Glomerular visceral epithelial cell (primary cell): Measurements from ENCODE around the gene SNRPA1.
A peak's percentile ranks its signal among the peaks of the same experiment; 100 is the strongest.

ENCODE experiments used
- DNase-seq: peaks from one replicate; pipeline ENCODE4 v3.0.0-alpha.2; 2016; ENCODE audit errors: extremely low spot score

Gene SNRPA1

DNA sequence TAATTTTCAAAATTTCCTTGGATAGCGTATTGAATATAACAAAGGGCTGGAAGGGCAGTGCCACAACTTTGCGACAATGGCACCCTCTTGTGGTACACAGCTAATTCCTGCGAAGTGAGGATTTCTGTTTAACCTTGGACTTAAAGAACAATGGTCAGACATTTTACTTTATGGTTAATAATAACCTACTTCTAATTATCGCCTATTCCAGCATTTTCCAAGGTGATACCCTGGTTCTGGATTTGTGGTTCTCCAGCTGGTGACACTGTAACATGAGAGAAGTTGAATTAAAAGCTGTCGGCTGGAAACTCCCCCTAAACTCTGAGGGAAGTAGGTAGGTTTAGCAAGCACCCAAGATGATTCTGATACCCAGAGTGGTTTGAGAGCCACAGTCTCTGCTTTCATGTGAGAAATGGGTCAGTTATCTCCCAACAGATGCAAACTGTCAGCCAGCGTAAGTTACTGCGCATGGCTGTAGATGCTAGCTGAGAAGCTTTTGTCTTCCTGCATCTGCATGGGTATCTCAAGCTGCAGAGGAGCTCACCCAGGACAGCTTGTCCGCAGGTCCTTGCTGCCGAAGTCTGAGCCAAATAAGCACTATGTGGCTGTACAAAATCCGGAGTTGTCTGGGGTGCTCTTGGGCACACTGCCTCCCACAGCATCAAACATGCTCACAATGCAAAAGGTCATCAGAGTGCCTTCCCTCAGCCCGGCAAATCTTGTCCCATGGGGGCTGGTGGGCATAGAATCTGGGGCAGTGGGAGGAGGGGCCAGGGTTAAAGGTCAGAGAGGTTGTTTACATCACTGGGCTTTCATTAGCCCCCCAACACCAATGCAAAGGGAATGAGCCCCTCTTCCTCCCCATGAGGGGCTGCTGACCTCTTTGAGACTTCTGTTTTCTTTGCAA is 36.6 kb downstream of the SNRPA1 start:
- DNase-seq: peak; percentile 73

DNA sequence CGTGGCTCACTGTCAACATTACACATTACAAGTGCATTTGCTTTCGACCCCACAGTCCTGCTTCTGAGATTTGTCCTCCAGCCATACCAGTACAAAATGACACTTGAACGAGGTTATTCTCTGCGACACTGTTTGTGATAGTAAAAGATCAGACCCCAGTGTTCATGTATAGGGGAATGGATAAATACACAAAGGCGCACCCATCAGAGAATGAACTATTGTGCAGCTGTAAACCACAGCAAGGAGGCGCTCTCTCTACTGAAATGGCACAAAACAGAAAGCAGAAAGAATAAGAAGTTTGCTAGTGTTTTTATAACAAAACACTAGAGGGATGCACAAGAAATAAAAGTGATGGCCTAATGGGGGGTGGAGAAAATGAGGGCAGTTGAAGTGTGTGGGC is 38.3 kb downstream of the SNRPA1 start:
- DNase-seq: no peak

DNA sequence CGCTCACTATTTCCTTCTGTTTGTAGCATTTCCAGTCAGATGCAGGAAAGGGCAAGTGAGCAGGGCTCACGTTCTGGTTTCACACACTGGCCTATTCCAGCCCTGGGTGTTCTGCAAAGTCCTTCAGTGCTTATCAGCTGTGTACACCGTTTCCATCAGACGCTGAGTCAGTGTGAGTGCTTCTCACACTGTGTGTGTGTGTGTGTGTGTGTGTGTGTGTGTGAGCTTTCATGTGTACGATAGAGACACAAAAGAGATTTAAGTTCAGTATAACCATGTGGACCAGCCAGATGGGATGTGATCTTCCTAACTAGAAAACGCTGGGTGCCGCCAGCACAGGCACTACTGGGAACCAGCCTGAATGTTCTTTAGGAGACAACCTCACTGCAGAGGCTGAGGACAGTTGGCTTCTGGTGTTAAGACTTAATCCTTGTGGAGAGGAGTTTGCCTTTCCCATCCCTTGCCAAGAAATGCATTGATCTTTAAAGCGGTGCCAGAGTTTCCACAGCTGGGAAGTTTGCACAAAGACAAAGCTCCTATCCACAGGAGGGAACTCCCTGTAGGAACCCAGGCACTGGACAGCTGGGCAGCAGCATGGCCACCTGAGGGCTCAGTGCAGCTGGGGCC is 39.3 kb downstream of the SNRPA1 start:
- DNase-seq: peak; percentile 13

DNA sequence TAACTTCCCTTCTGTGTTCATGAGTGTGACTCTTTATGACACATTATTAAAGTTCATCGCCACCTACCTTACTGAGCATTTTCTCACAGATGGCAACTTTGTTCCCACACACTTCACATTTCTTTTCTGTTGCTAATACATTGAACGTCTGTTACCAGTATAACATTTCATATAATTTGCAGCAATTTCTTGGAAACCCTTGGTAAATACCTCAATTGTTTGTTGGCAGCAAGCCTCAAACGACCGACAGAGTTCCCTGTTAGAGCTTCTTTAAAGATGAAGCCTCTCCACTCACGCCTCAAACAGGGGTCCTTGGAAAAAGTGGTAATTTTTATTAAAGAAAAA is 40.0 kb downstream of the SNRPA1 start:
- no peak for DNase-seq

DNA sequence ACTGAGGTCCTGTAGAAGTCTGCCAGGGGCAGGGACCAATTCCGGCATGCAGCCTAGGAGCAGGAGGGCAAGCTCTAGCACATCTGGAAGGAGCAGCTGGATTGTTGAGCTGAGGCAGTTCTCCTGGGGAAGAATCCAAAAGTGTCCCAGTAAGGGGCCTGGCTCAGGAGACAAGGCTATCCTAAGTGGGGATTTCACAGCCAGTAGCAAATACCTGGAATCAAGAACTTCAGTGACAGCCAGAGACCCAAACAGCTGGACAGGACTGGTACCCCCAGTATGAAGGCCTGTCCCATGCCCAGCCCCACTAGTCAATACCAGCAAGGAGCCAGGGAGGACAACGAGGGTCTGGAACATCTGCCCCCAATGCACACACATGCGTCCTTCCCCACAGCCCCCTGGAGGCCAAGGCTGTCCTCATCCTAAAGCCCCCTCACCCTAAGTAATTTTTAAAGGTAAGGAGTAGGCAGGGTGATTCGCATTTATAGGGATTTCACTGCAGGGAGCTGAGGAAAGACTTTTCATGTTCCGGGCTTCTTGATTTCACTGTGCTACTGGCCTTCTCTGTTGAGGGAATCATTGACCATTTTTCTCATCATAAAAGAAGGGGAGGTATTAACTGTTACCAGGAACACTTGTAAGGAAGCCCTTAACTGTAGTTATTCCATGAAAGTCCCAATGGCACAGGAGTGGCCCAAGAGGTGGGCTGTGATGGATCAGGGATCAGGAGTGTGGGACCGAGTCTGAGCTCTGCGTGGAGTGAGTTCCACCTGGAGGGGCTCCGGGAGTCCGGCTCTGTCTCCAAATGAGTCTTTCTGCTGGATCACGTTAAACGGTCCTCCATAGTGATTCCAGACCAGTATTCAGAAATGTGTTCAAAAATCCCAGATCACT is 40.6 kb downstream of the SNRPA1 start:
- no peak for DNase-seq

DNA sequence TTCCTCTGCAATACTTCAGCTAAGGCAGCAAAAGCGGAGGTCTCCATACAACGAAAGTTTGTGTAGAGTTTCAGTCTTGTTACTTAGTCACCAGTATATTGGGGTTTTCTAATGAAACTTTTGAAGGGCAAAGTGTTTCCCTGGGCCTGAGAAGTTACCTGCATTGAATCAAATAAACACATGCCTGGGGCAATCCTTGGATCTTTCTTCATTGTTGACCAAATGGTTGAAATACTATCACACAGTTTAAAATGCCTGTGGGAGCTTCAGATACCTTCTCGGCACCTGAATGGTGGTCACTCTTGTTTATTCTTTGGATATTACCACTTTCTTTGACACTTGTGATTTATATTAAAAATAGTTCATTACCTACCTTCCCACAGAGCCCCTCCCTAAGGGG is 42.2 kb downstream of the SNRPA1 start:
- DNase-seq: no peak

DNA sequence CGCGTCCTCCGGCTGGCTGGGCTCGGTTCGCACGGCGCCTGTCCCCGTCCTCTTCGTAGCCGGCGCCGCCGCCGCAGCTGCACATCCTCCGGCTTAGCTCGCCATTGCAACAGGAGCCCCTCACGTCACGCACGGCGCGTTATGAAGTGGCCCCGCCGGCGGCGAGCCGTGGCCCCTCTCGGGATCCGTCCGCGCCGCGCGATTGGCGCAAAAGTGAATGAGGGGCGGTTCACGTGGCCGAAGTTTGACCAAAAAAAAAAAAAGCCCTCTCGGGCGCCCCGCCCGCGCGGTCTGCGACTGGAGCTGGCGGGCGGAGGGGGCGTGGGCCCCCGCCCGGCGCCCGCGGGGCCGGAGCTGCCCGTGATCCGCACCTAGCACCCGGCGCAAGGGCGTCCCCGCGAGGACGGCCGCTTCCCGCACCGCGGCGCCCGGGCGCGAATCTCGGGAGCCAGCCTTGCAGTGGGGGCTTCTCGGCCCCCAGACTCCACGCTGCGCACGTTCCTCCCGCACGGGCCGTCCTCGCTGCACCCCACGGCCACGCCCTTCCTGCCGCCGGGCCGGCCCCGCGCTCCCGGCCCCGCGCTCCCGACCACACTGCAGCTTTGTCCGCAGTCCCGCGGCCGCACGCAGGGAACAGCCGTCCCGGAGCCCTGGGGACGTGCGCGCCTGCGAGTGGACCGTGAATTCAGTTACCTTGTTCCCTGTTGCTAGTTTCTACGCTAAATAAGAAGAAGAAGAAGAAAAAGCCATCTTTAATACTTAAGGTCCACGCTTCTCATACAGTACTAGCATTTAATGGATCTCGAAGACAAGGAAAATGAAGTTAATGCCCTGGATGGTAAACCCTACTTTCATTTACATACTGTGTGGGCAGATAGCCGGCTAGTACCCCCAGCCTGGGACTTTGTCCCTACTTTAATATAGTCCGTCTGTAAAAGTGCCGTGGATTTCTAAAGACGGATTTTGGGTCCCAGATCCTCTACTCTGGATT is 42.9 kb downstream of the SNRPA1 start, which contains the start of gene CHSY1:
TSS of gene CHSY1 (minus strand) at position 219 of the 991 bp plus-strand sequence. CDS start 592 bp downstream, outside the sequence.
- DNase-seq: peak; percentile 92

DNA sequence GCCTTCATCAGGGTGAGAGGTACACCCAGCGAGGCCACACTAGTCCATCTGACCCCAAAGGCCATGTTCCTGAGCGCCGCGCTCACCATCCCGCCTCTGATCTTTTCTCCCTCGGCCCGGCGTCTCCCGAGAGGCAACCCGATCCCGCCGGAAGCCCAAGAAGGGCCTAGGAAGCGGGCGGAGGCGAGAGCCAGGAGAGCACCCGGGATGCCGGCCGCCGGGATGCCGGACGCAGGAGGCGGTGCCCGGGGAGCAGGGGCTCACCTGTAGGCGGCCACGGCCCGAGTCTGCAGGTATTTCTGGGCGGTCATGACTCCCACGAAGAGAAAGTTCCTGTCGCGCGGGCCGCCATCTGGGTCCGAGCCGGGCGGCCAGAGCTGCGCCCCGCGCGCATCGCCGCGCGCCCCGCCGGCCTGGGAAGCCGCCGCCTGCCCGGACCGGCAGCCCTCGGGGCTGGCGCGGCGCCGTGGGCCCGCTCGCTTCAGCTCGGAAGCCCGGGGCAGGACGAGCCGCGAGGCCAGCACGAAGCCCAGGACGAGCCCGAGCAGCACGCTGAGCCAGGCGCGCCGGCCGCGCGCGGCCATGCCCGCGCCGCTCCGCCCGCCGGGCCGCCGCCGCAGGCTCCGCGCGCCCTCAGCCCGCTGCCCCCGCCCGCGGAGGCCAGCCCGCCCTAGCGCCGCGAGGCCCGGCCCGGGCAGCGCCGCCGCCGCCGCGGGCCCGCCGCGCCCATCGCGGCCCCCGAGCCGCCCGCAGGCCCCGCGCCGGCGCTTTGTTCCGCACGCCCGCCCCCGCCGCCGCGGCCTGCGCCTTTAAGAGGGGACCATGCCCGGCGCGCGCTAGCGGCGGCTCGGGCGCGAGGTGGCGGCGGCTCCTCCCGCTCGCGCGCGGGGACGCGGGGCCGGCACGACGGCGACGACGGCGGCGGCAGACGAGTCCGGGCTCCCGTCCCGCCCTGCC is 43.9 kb downstream of the SNRPA1 start:
- DNase-seq: peak; percentile 43

DNA sequence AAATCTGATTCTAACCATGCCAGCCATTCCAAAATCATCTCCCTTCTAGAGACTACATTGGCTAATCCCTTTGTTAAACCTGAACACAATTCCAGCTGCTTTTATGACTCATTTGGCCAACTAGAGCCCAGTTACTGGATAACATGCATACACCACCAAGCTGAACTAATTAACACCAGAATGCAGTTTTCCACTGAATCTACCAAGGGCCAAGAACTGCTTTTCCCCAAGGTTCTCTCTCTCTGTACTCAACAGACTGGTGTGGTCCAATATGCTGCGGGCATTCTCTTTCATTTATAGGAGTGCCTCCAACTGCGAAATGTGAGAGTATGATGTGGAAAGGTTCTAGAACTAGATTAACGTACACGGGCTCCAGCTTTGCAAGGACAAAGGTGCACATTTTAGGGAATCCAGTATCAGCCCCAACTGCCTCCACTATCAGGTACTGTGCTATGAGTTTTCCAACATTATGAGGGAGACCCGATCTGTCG is 44.7 kb downstream of the SNRPA1 start:
- peak; percentile 72 for DNase-seq

DNA sequence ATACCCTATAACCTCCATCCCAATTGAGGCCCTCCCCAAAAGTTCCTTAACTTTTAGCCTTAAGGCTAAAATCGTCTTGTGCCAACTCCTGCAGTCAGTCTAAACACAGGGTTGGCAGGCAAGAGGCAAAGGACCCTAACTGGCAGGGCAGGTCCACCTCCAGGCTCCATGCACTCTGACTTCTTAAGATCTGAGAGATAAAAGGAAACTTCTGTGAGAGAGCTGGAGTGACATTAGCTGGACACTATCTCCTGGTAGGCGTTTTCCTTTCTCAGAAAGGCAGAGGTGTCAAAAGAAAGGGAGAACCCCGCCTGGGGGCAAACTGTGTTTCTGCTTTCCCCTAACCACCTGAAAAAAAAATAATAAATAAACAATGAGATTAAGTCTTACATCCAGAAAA is 46.8 kb downstream of the SNRPA1 start:
- no peak for DNase-seq

DNA sequence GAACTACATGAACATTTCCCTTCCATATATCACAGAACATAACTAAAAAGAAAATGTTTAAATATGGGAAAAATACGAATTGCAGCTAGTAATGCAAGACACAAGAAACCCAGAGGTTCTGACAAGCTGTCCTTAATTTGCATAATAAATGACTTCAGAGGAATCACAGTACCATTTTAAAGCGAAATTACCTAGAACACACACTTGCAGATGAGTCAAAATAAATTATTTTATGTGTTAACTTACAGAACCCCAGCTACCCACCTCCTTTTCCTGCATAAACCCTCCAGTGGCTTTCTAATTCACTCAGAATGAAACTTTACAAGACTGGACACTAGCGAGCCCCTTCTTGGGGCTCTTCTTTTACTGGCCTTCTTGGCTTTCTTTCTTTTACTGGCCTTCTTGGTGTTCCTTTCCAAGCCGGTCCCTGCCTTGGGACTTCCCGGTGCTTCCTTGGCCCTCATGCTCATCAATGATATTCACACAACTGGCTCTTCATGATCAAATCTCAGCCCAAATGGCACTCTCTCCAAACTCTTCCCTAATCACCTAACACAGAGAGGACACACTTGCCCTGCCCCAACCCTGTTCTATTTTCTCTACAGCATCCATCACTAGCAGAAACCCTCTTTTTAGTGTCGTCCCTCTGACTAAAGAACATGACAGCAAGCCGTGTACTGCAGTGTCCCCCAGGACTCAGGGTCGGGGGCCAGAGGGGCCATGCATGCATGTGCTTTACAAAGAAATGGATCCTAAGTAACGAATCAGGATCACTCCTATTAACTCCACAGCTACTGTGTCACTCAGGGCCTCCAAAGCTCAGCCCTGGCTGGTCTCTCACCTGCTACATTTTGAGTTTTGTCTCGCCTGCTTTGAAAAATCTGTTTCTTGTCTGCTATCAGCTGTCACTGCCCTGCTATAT is 48.0 kb downstream of the SNRPA1 start:
- no peak for DNase-seq

DNA sequence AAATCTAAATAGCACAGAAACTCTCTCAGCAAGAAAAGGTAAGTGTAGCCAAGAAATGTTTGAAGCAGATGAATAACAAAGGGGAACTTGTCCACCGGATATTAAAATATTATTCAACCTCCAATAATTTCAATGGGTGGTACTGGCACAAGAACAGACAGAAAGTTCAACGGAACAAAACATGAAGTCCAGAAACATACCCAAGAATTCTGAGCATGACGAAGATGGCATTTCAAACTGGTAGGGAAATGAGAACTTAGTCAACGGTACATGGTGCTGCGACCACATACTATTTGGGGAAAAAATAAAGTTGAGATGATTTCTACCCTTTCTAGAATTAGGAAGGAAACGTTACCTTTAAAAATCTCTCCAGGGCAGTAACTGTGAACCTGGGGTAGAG is 48.7 kb downstream of the SNRPA1 start:
- no peak for DNase-seq

DNA sequence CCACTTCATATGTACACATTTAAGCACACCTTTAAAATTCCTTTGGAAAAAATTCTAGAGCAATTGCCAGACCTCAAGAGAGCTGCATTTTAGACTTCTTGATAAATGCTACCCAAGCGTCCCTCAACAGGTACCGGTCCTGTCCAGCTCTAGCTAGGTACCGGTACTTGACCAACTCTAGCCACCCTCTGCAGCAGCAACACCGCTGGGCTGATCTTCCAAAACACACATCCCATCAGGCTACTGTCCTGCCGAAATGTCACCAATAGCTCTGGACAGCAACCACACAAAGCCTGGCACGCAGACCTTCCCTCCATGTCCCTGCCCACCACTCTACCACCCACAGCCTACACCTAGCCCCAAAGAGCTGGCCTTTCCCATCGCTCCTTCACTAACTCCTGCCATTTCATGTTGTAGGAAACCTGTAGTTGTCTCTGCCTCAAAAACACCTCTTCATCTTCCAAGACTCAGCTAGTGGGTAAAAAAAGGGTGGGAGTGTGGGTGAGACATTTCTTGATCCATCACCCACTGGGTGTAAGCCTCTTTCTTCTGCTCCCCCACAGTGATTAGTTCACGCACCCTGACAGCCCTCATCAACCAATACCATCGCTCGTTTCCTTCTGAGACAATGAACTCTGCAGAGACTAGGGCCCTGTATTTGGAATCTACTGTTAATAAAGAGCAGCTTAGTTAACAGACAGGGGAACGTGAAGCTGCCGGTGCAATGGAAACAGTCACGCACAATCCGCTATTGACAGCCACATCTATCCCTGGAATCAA is 50.0 kb downstream of the SNRPA1 start:
- no peak for DNase-seq

DNA sequence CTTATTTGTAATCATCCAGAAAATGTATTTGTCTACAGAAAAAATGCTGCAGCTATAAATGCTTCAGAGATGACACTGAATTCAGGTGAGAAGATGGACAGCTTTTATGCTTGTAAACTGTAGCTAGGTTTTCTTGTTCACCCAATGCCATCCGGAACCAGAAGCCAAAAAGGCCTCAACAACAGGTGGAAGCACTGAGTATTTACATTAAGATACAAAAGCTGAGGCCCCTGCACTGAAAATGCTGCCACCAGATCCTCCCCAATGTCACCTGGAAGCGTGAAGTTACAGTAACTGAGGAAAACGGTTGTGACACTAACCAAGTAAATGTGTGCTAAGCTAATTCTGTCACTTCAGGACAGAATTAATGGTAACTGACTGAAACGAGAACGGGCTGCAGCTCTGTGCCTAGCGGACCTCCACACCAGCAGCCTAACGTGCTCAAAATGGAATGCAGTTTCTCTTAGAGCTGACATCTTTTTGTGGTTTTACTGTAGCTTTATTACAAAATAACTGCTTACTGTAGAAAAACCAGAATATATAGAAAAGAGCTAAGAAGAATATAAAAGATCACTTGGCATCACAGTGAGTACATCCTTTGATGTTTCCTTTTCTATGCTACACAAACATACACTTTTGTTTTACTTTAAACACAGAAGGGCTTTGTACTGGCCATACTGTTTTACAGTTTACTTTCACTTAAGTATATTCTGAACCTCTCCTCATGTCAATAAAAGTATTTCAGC is 50.8 kb downstream of the SNRPA1 start:
- DNase-seq: no peak

DNA sequence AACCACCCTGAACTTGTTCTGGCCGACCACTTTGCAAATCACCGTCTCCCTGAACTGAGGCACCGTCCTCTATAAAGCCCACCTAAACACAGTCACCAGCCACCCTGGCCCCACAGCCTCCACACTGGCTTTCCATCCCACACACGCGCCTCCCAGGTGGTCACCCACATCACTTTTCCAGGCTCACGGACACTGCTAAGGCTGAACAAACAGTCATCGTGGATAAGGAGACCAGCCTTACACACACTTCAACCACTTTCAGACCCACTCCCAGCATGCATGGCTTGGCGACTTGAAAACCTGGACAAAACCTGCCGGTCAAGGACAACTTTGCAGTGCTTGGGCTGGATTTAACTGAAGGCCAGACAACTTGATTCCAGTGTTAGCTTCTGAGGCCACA is 51.6 kb downstream of the SNRPA1 start:
- DNase-seq: no peak

DNA sequence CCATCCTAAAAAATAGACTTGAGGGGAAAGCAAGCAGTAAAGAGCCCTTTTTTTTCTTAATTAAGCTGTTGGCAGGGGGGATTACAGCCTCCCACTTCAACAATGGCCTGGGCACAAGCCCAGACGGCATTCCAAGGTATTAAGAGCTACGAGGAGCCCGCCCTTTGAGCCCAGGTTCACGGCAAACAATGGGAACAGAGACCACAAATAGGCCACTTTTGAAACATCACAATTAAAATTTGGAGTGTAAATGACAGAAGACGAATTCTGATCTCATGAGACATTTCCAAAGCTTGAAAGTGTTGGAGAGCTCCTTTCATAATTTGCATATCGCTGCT is 52.1 kb downstream of the SNRPA1 start:
- no peak for DNase-seq
